ENCODE data around the gene DTD2.

The DTD2 gene

DNA sequence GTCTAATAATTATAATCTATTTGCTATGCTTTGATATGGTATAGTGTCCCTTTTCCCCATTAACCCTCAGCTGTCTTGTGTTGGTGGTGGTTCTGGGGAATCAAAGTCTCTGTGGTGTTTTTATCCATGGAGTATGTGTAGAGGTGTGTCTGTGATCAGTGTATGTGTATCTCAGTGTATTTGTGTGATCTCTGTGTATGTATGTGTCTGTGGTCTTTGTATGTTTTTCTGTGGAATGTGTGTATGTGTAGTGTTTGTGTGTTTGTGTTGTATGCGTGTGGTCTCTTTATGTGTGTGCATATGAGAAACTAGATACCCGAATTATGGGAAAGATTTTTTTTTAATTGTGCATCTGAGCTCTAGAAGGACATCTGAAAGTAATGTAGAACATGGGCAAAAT is 29.5 kb upstream of the DTD2 start:
- TF ChIP-seq, protein P1, sequence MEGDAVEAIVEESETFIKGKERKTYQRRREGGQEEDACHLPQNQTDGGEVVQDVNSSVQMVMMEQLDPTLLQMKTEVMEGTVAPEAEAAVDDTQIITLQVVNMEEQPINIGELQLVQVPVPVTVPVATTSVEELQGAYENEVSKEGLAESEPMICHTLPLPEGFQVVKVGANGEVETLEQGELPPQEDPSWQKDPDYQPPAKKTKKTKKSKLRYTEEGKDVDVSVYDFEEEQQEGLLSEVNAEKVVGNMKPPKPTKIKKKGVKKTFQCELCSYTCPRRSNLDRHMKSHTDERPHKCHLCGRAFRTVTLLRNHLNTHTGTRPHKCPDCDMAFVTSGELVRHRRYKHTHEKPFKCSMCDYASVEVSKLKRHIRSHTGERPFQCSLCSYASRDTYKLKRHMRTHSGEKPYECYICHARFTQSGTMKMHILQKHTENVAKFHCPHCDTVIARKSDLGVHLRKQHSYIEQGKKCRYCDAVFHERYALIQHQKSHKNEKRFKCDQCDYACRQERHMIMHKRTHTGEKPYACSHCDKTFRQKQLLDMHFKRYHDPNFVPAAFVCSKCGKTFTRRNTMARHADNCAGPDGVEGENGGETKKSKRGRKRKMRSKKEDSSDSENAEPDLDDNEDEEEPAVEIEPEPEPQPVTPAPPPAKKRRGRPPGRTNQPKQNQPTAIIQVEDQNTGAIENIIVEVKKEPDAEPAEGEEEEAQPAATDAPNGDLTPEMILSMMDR (IDR thresholded peaks at IDR 0.05; ENCODE audit: low read depth, low read length, missing control alignments), result no peak
- no peak for DNase-seq (ENCODE audit: extremely low read depth, low read depth)
- no peak overlapping the region for H3K4me3 ChIP-seq (replicated peaks; ENCODE audit: low read depth, low read length)

DNA sequence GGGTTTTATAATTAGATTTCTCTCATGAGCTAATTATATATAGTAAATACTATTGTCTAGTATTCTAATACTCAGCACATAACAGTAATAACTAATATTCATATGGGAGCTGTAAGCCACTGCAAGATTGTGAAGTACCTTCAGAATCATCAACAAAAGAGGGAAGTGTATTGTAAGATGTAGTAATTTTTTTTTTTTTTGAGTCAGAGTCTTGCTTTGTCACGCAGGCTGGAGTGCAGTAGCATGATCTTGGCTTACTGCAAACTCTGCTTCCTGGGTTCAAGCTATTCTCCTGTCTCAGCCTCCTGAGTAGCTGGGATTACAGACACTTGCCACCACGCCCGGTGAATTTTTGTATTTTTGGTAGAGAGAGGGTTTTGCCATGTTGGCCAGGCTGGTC is 27.4 kb upstream of the DTD2 start:
- no peak for DNase-seq (ENCODE audit: extremely low read depth, low read depth)
- TF ChIP-seq, protein P1 (IDR thresholded peaks at IDR 0.05; ENCODE audit: low read depth, low read length, missing control alignments), result no peak
- H3K4me3 ChIP-seq (replicated peaks; ENCODE audit: low read depth, low read length), result no peak overlapping the region

DNA sequence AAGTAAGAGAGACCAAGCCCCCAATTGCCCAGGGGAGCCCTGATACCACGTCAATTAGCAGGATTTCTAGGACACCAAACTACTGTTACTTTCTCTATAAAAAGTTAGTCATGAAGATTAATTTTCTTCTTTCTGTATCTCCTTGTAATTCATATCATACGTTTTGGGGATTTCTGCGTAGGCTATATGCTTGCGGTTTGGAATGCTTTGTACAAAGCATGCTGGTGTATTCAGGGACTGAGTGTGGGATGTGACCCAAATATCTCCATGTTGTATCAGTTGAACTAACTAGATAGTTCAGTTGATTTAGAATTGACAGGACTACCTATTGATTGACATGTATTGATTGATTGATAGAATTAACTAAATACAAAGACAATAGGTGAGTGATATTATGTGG is 22.9 kb upstream of the DTD2 start:
- DNase-seq (ENCODE audit: extremely low read depth, low read depth), result no peak
- H3K4me3 ChIP-seq (replicated peaks; ENCODE audit: low read depth, low read length), result no peak overlapping the region
- TF ChIP-seq, protein P1 (IDR thresholded peaks at IDR 0.05; ENCODE audit: low read depth, low read length, missing control alignments), result no peak

DNA sequence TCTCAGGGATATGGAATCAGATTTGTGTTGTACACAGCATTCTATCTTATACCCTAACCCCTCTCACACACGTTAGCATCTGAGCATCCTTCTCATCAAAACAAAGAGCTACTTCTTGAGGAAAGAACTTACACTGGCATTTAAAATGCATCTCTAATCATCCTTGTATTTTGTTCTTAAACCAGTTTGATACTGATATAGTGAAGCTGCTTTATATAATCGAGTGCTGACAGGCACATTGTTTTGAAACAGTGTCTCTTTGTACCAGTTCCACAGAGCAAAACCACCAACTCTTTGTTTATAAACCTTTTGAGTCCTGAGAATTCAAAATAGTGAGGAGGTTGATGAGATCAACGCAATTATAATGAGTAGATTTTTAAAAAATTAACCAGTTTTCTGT is 21.7 kb upstream of the DTD2 start:
- H3K4me3 ChIP-seq (replicated peaks; ENCODE audit: low read depth, low read length), result no peak overlapping the region
- DNase-seq (ENCODE audit: extremely low read depth, low read depth), result no peak
- TF ChIP-seq, protein P1 (IDR thresholded peaks at IDR 0.05; ENCODE audit: low read depth, low read length, missing control alignments), result no peak

DNA sequence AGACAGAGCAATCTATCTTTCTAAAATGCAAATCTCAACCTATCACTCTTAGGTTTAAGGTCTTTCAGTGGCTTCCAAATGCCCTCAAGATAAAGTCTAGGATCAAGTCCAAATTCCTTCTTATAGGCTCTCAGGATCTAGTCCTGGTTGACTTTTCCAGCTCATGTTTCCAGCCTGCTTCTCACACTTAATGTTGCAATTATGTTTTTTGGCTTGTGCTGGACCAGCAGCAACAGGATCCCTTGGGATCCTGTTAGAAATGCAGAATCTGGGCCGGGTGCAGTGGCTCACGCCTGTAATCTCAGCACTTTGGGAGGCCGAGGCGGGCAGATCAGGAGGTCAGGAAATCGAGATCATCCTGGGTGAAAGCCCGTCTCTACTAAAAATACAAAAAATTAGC is 19.9 kb upstream of the DTD2 start:
- no peak for DNase-seq (ENCODE audit: extremely low read depth, low read depth)
- TF ChIP-seq, protein P1 (IDR thresholded peaks at IDR 0.05; ENCODE audit: low read depth, low read length, missing control alignments), result no peak
- no peak overlapping the region for H3K4me3 ChIP-seq (replicated peaks; ENCODE audit: low read depth, low read length)

DNA sequence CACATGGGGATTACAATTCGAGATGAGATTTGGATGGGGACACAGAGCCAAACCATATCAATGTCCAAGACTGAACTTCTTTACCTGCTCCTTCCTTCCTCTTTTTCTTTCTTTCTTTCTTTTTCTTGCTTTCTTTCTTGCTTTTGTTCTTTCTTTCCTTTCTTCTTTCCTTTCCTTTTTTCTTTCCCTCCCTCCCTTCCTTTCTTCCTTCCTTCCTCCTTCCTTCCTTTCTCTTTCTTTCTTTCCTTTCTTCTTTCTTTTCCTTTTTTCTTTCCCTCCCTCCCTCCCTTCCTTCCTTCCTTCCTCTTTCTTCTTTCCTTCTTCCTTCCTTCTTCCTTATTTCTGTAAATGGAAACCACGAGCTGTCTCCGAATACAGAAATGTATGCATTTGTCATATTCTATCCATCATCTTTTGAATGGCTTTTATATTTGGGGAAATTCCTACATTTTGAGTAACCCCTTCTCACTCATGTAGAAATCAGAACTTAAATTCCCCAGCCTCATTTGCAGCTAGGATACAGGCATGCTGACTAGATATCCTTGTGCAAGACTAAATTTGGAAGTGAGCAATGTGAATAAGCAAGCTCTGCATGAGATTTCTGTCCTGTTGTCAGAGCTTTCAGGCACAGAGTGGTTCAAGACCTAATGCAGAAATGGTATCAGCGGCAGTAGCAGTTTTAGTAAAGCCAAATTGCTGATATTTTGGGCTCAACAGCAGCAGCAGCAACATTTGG is 19.0 kb upstream of the DTD2 start:
- no peak overlapping the region for H3K4me3 ChIP-seq (replicated peaks; ENCODE audit: low read depth, low read length)
- no peak for DNase-seq (ENCODE audit: extremely low read depth, low read depth)
- TF ChIP-seq, protein P1 (IDR thresholded peaks at IDR 0.05; ENCODE audit: low read depth, low read length, missing control alignments), result no peak

DNA sequence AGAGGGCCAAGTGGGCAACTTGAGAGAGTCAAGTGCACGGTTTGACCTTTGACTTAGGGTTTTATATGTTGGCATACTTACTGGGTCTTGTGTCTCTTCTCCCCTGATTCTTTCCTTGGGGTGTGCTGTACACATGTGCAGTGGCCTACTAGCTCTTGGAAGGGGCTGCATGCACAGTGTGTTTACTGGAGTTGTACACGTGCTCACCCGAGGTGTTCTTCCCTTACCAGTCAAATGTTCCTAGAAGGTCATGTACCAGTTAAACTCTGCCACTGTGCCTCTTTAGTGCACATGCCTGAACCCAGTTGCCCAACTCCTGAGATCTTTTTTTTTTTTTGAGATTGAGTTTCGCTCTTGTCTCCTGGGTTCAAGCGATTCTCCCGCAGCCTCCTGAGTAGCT is 9.2 kb upstream of the DTD2 start:
- TF ChIP-seq, protein P1 (IDR thresholded peaks at IDR 0.05; ENCODE audit: low read depth, low read length, missing control alignments), result no peak
- no peak for DNase-seq (ENCODE audit: extremely low read depth, low read depth)
- H3K4me3 ChIP-seq (replicated peaks; ENCODE audit: low read depth, low read length), result no peak overlapping the region

Data from HFF-Myc (cell line).